ENCODE data around the gene CDK5RAP2. TPM values are rescaled to one million over a fixed set of nuclear protein-coding genes. Genes with fewer than 3 reads are reported as not detected.
"Not testable (repeated sequence)": the region's sequence is repeated elsewhere in the genome, so short reads cannot be mapped to it uniquely, and the experiment has no call there.

CDK5RAP2 gene
- total RNA-seq, 3 donors from 2014 or later (not counting 1 experiment from before 2014, with no cell fraction given), result 81.5 to 95.7 (median 82.4) TPM

- 94% methylated on average over 2 of the region's 4 CpGs for WGBS (ENCODE audit: insufficient coverage)
- no peak overlapping the region for H3K27ac ChIP-seq (ENCODE audit: low read length)
- peaks cover 6% of the 10 kb centered on the region for H3K36me3 Mint-ChIP-seq
Measured at GRCh38 chr9:120463765-120464164, 116.2 kb downstream of the CDK5RAP2 start.

DNA sequence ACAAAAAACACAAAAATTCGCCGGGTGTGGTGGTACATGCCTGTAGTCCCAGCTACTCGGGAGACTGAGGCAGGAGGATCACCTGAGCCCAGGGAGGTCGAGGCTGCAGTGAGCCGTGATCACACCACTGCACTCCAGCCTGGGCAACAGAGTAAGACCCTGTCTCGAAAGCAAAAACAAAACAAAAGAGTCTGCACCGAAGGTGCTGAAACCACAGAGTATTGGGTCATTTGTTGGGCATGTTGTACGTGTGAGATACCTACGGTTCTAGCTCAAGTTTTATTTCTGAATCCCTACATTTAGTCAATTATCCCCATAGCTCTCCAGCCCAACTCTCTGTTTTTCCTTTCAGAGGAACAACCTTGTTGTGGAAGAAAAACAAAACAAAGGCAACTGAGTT is 118.3 kb downstream of the CDK5RAP2 start:
- H3K9me3 Mint-ChIP-seq; H3K4me3 Mint-ChIP-seq; H3K4me3 ChIP-seq (ENCODE audit: low read length); H3K36me3 Mint-ChIP-seq; H3K4me1 ChIP-seq (ENCODE audit: control insufficient read depth, insufficient read depth, low read length); DNase-seq; H3K27ac ChIP-seq (ENCODE audit: low read length); intact Hi-C loops (cut with micrococcal nuclease); H3K27me3 Mint-ChIP-seq (ENCODE audit: low read depth in 2 of 2); H3K9me3 ChIP-seq (ENCODE audit: control insufficient read depth, insufficient read depth, low read length); H3K27me3 ChIP-seq (ENCODE audit: control insufficient read depth, insufficient read depth, low read length): not testable (repeated sequence)
- H3K36me3 ChIP-seq (ENCODE audit: control insufficient read depth, insufficient read depth, low read length), result peaks cover 40% of the 10 kb centered on the region
- WGBS (ENCODE audit: insufficient coverage), result 80% methylated on average over 9 of the region's 9 CpGs
- Mint-ChIP-seq H3K27ac (peak overlapping the region in 1 of 2 donors; percentile 47), H3K4me1 (peaks cover 14 to 19% of the 10 kb centered on the region in 2 donors)
- peak in 1 of 3 donors; percentile 55 for ATAC-seq

More at GRCh38 chr9:120463765-120464164, 116.2 kb downstream of the CDK5RAP2 start:
- H3K27me3 Mint-ChIP-seq (ENCODE audit: low read depth in 2 of 2), result no peaks in the 10 kb centered on the region
- no peaks in the 10 kb centered on the region for H3K9me3 ChIP-seq (ENCODE audit: control insufficient read depth, insufficient read depth, low read length)
- no peak for DNase-seq
- no peak overlapping the region for H3K4me3 ChIP-seq (ENCODE audit: low read length)
- ATAC-seq, result no peak
- no peak for TF ChIP-seq CTCF (IDR thresholded peaks at IDR 0.05)
- H3K4me1 Mint-ChIP-seq, result peaks cover 14 to 19% of the 10 kb centered on the region in 2 donors
- H3K9me3 Mint-ChIP-seq, result no peaks in the 10 kb centered on the region
- no peaks in the 10 kb centered on the region for H3K4me1 ChIP-seq (ENCODE audit: control insufficient read depth, insufficient read depth, low read length)
- no peaks in the 10 kb centered on the region for H3K27me3 ChIP-seq (ENCODE audit: control insufficient read depth, insufficient read depth, low read length)
- no peak overlapping the region for H3K4me3 Mint-ChIP-seq
- no peak overlapping the region for H3K27ac Mint-ChIP-seq
- H3K36me3 ChIP-seq (ENCODE audit: control insufficient read depth, insufficient read depth, low read length), result peaks cover 34% of the 10 kb centered on the region
- intact Hi-C loops (cut with micrococcal nuclease), result no loop called here

DNA sequence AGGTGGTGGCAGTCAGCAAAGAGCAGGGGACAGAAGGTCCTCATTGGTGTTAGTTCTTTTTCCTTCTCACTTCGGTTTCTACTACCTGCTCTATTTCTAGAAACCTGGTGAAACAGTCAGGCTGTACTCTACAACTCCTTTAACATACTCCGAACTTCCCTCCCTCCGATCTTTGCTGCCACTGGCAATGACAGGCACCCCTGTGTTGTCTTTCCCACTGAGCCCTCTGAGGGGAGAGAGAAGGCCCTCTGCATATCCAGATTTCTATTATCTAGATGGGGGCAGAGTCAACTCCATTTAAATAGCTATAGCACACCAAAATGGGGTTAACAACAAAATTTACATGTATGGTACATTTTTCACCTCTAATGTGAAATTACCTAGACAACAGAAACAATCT is 123.7 kb downstream of the CDK5RAP2 start:
- WGBS (ENCODE audit: insufficient coverage), result 100% methylated on average over 3 of the region's 3 CpGs
- H3K36me3 Mint-ChIP-seq, result peaks cover 7% of the 10 kb centered on the region
- Histone ChIP-seq H3K9me3 (ENCODE audit: control insufficient read depth, insufficient read depth, low read length) (no peaks in the 10 kb centered on the region), H3K36me3 (ENCODE audit: control insufficient read depth, insufficient read depth, low read length) (peaks cover 46% of the 10 kb centered on the region), H3K4me1 (ENCODE audit: control insufficient read depth, insufficient read depth, low read length) (no peaks in the 10 kb centered on the region), H3K27ac (ENCODE audit: low read length) (no peak overlapping the region), H3K27me3 (ENCODE audit: control insufficient read depth, insufficient read depth, low read length) (no peaks in the 10 kb centered on the region), H3K4me3 (ENCODE audit: low read length) (no peak overlapping the region)
- H3K9me3 Mint-ChIP-seq, result no peaks in the 10 kb centered on the region
- no peak overlapping the region for H3K27ac Mint-ChIP-seq
- intact Hi-C loops (cut with micrococcal nuclease), result no loop called here
- ATAC-seq (no peak), DNase-seq (no peak)
- H3K4me1 Mint-ChIP-seq, result peaks cover 0 to 5% of the 10 kb centered on the region in 2 donors
- no peak overlapping the region for H3K4me3 Mint-ChIP-seq
- H3K27me3 Mint-ChIP-seq (ENCODE audit: low read depth in 2 of 2), result no peaks in the 10 kb centered on the region
- no peak for TF ChIP-seq CTCF (IDR thresholded peaks at IDR 0.05)

DNA sequence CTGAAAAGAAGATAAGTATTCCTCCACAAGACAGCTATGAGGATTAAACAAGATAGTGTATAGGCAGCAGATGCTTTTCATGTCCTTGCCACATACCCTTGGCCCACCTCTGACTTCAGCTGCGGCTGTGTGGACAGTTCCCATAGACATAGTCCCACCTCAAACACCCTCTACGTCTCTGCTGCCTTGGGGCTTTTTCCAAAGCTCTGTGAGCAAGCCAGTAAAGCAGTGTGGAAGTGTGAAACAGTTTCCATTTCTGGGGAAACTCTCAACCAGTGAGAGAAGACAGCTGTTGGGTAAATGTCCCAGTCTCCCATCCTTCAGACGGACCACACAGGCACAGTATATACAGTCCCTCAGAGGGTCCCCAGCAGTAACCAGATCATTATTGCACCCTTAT is 125.5 kb downstream of the CDK5RAP2 start:
- Histone ChIP-seq H3K27ac (ENCODE audit: low read length) (no peak overlapping the region), H3K27me3 (ENCODE audit: control insufficient read depth, insufficient read depth, low read length) (no peaks in the 10 kb centered on the region), H3K4me3 (ENCODE audit: low read length) (no peak overlapping the region), H3K9me3 (ENCODE audit: control insufficient read depth, insufficient read depth, low read length) (no peaks in the 10 kb centered on the region), H3K36me3 (ENCODE audit: control insufficient read depth, insufficient read depth, low read length) (peaks cover 48% of the 10 kb centered on the region), H3K4me1 (ENCODE audit: control insufficient read depth, insufficient read depth, low read length) (no peaks in the 10 kb centered on the region)
- H3K27ac Mint-ChIP-seq, result no peak overlapping the region
- DNase-seq (no peak), ATAC-seq (no peak)
- TF ChIP-seq CTCF (IDR thresholded peaks at IDR 0.05), result no peak
- peaks cover 7% of the 10 kb centered on the region for H3K36me3 Mint-ChIP-seq
- peaks cover 0 to 5% of the 10 kb centered on the region in 2 donors for H3K4me1 Mint-ChIP-seq
- 99% methylated on average over 3 of the region's 3 CpGs for WGBS (ENCODE audit: insufficient coverage)
- H3K9me3 Mint-ChIP-seq, result no peaks in the 10 kb centered on the region
- no peaks in the 10 kb centered on the region for H3K27me3 Mint-ChIP-seq (ENCODE audit: low read depth in 2 of 2)
- intact Hi-C loops (cut with micrococcal nuclease), result no loop called here
- no peak overlapping the region for H3K4me3 Mint-ChIP-seq
